Lower lobe of right lung (tissue), 2 donors: ENCODE measurements around the gene CYP2R1. TPM values are rescaled to one million over a fixed set of nuclear protein-coding genes. Genes with fewer than 3 reads are reported as not detected.

Experiments used
- ATAC-seq, 2 donors: fragments of 200-7000 bp; cut with Tn5 transposase; one replicate each; pipeline ENCODE4 v1.9.1; 2020 to 2022; ENCODE audit warnings: mild to moderate bottlenecking in 2 of 2, moderate library complexity in 2 of 2
- DNase-seq: peaks from one replicate; pipeline ENCODE4 v3.0.0-alpha.2; 2020
- H3K27ac ChIP-seq: fragments of 200-600 bp; one replicate; pipeline ENCODE4 v1.8.0; 2022
- H3K27me3 ChIP-seq: fragments of 200-600 bp; one replicate; pipeline ENCODE4 v1.8.0; 2022; ENCODE audit warnings: low read depth
- H3K36me3 ChIP-seq: fragments of 200-600 bp; one replicate; pipeline ENCODE4 v1.8.0; 2022; ENCODE audit warnings: mild to moderate bottlenecking
- H3K4me1 ChIP-seq: fragments of 200-600 bp; one replicate; pipeline ENCODE4 v1.8.0; 2022
- H3K4me3 ChIP-seq: fragments of 200-600 bp; one replicate; pipeline ENCODE4 v1.8.0; 2022; ENCODE audit warnings: mild to moderate bottlenecking
- H3K9me3 ChIP-seq: fragments of 200-600 bp; one replicate; pipeline ENCODE4 v1.8.0; 2022
- intact Hi-C: fragments of 100-400 bp; cut with DNase I; formaldehyde crosslinking; loops from one replicate; pipeline ENCODE4 v1.11.0; 2022
- total RNA-seq: library from RNA; stranded (reverse); fragmentation: NEBNext Ultra II Directional; extraction: Animal tissue kit (Norgen Biotek cat#: 25700); gene quantifications from one replicate; pipeline ENCODE4 v1.2.1, GENCODE V29; 2021
- TF ChIP-seq, protein P1 (sequence below): fragments of 200-600 bp; IDR thresholded peaks from one replicate; pipeline ENCODE4 v1.8.0; 2022; ENCODE audit warnings: antibody characterized with exemption, mild to moderate bottlenecking
- donor health status: DM: no; HTN: yes; CAD: no; lungs with severe emphysema.

The CYP2R1 gene
- total RNA-seq, 1 donor from 2014 or later: 12.3 TPM

DNA sequence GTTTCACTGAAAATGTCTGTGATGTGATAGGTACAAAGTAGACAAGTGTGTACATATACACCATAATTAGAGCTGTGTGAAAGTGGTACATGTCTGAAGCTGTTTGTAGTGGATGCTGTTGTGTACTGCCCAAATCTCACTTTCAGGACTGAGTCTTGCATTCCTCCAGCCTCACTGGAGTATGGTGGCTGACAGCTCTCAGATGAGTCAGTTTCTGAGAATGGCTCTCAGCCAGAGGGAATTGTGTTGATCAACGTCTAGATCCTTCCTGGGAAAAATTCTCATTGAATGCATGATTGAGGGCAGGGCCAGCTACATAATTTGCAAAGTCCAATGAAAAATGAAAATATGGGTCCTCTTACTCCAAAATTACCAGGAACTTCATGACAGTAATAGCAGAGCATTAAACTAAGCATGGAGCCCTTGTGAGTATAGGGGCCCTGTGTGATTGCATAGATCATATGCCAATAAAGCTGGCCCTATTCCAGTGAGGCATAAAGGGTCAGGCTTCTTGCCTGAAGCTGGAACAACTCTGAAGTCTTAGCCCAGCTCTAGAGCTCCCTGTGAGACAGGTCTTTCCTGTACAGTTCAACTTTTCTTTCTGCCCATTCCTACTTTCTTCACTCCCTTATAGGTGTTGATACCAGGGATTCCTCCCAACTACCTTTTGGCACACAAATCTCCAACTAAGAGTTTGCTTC lies 10.8 kb upstream of the CYP2R1 start:
- no peak overlapping the region for H3K27ac ChIP-seq
- ATAC-seq: no peak
- H3K27me3 ChIP-seq: no peaks in the 10 kb centered on the region
- no peaks in the 10 kb centered on the region for H3K9me3 ChIP-seq
- TF ChIP-seq, protein P1, sequence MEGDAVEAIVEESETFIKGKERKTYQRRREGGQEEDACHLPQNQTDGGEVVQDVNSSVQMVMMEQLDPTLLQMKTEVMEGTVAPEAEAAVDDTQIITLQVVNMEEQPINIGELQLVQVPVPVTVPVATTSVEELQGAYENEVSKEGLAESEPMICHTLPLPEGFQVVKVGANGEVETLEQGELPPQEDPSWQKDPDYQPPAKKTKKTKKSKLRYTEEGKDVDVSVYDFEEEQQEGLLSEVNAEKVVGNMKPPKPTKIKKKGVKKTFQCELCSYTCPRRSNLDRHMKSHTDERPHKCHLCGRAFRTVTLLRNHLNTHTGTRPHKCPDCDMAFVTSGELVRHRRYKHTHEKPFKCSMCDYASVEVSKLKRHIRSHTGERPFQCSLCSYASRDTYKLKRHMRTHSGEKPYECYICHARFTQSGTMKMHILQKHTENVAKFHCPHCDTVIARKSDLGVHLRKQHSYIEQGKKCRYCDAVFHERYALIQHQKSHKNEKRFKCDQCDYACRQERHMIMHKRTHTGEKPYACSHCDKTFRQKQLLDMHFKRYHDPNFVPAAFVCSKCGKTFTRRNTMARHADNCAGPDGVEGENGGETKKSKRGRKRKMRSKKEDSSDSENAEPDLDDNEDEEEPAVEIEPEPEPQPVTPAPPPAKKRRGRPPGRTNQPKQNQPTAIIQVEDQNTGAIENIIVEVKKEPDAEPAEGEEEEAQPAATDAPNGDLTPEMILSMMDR: no peak
- DNase-seq: no peak
- no peak overlapping the region for H3K4me3 ChIP-seq
- H3K4me1 ChIP-seq: peaks cover 11% of the 10 kb centered on the region
- intact Hi-C loops: loop anchor here (10.0 kb wide), 2 partner anchors 108 to 368 kb away; no protein-coding TSS in a partner anchor
- no peaks in the 10 kb centered on the region for H3K36me3 ChIP-seq

DNA sequence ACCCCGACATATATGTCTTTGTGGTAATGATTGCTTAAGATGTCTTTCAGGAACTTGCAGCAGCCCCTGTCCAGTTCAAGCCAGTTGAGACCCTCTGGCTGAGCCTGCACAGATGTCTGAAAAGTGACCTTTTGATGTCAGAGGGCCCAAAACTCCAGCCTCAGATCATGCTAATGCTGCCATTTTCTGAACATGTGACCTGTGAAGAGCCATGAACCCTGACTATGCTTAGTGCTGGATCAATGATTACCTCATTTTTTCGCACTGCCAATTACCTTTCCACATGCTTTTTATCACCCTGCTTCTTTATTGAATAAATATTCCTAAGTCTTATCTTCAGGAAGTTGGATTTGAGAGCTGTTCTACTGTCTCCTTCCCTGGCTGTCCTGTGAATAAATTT lies 6.9 kb upstream of the CYP2R1 start:
- no peak for ATAC-seq
- no peak for DNase-seq
- Histone ChIP-seq H3K4me3 (no peak overlapping the region), H3K27me3 (no peaks in the 10 kb centered on the region), H3K36me3 (no peaks in the 10 kb centered on the region), H3K9me3 (no peaks in the 10 kb centered on the region), H3K4me1 (no peaks in the 10 kb centered on the region), H3K27ac (no peak overlapping the region)
- TF ChIP-seq, protein P1: no peak
- intact Hi-C loops: no loop called here

DNA sequence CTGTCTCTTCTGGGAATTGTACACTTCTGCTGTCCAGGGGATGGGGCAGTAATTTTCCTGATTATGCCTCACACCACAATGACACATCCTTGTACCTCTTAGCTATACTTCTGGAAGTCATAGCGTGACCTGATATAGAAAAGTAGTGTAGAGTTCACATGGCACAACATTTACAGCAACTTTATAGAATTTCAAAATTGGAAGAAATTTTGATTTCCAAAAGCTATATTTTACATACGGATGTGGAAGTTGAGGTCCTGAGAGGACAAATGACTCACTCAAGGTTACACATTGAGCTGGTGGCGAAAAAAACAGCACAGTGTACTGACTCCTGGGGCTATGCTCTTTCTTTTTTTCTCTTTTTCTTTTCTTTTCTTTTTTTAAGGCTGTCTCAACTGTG lies 6.3 kb upstream of the CYP2R1 start:
- Histone ChIP-seq H3K27ac (no peak overlapping the region), H3K9me3 (no peaks in the 10 kb centered on the region), H3K27me3 (no peaks in the 10 kb centered on the region), H3K4me1 (no peaks in the 10 kb centered on the region), H3K36me3 (no peaks in the 10 kb centered on the region), H3K4me3 (no peak overlapping the region)
- TF ChIP-seq, protein P1: no peak
- intact Hi-C loops: no loop called here
- ATAC-seq (peak; percentile 60 to 62), DNase-seq (no peak)

DNA sequence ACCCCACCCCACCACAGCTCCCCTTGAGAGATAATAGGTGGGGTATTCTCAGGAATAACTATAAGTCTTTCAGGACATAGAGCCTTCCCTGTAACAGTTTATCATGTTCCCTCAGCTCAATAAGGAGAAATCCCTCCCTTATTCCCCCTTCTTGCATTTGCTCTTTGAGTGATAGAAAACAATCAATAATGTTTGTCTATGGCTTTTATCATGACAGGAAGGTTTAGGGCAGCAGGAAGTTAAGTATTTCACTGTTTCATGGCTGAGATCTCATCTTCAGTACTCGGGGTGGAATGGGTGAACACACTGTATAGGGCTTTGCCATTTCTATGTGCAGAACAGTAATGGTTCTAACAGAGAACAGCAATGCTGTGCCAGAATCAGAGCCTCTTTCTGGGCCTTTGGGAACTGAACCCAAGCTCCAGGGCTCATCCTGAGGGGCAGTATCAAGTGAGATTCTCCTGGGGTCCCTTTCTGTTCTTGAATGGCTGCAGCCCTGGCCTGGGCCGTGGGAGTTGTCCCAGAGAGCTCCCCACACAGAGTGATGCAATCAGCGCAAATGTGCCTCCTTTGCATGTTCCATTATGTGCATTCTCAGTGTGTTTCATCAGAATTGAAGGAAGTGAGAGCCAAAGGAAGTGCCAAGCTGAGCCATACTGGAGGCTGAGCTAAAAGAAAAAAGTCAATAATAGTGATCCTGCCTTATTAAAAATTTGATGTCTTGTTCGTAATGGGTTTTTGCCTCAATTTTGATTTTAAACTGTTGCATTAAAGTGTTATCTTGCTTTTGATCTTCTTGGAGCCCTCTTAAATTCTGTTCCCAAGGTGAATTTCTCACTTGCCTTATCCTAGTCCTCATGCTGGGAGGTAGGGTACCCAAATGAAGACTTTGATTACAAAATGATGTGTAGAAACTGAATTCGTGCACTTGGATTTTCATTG lies 2.9 kb upstream of the CYP2R1 start:
- Histone ChIP-seq H3K4me3 (no peak overlapping the region), H3K9me3 (no peaks in the 10 kb centered on the region), H3K27ac (no peak overlapping the region), H3K27me3 (no peaks in the 10 kb centered on the region), H3K36me3 (no peaks in the 10 kb centered on the region), H3K4me1 (peaks cover 15% of the 10 kb centered on the region)
- TF ChIP-seq, protein P1: no peak
- peak; percentile 80 for DNase-seq
- ATAC-seq: no peak
- intact Hi-C loops: no loop called here

DNA sequence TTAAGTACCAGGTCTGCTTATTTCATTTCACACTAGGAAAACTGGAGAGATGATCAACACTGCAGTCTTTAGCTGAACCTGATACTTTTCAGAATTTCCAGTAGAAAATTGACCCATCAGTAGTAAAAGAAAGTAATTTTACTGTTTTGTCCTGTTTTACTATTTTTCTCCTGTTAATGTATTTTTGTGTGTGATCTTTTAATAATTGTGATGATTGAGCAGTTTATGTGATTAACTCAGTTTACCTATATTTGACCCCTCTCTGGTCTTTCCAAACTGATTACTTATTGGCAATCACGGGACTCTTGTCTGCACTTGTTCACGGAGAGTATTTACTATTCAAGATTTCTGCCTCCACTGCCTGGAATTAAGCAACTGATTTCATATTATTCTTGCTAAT lies 546 bp upstream of the CYP2R1 start:
- DNase-seq (no peak), ATAC-seq (no peak)
- Histone ChIP-seq H3K27me3 (no peaks in the 10 kb centered on the region), H3K36me3 (no peaks in the 10 kb centered on the region), H3K27ac (peak overlapping the region; percentile 93), H3K4me3 (peak overlapping the region; percentile 83), H3K4me1 (peaks cover 19% of the 10 kb centered on the region), H3K9me3 (no peaks in the 10 kb centered on the region)
- TF ChIP-seq, protein P1: no peak
- intact Hi-C loops: no loop called here
